NCI-H345 treated with DMSO at 0.1 percent for 48 hours (cell line): ENCODE results near the gene COMMD6.
A peak's percentile ranks its signal among the peaks of the same experiment; 100 is the strongest.
"Not testable (repeated sequence)": the region's sequence is repeated elsewhere in the genome, so short reads cannot be mapped to it uniquely, and the experiment has no call there.

Source experiments
- DNase-seq: peaks from one replicate; lab custom pipeline; 2025; ENCODE audit not compliant: unreplicated experiment; lab: John Stamatoyannopoulos, UW

The COMMD6 gene

DNA sequence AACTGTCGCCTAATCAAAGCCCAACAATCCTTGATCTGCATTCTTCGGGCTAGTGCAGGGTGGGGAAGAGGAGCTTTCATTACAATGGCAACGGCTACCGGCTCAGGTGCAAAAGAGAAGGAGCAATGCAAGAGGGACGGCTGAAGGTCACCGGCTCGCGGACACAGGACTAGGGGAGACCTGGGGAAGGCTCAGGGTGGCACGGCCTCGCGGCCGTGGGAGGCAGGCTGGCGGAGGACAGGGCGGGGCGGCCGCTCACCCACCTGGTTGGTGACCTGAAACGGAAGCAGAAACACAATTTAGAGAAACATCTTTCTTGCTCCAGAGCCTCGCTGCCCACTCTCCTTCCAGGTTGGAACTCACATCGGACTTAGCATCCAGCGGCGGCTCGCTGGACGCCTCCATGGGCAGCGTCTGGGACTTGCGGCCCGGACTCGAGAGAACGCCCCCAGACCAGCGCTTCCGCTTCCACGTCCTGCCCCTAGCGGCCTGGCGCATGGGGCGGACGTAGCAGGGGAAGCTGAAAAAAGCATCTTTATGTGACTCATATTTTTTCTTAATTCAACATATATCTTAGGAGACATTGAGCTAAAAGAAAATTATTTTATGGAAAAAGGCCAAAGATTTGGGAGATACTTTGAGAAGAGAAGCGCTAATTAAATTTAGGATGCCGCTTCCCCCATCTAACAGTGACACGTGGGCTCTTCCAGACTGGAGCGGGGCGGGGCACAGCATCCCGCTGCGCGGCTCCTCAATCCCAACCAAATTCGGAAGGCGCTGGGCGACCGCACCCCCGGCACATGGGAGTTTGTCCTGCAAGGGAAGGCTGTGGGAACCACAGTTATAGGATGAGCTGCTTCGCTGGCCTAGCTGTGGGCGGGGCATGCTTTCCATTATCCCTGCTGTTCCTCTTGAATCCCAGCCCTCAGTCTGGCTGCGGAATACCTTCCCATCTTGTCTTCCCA is at the start of gene COMMD6:
Gene COMMD6, minus strand, starts transcription at position 441 of the 965 bp plus-strand sequence. Its CDS starts 36 bp downstream, at position 405.
- peak; percentile 89 for DNase-seq

- no peak for DNase-seq
Measured at GRCh38 chr13:75585153-75585552, 47.5 kb upstream of the COMMD6 start.

GRCh38 chr13:75583091-75583490 is 45.5 kb upstream of the COMMD6 start:
- no peak for DNase-seq

DNA sequence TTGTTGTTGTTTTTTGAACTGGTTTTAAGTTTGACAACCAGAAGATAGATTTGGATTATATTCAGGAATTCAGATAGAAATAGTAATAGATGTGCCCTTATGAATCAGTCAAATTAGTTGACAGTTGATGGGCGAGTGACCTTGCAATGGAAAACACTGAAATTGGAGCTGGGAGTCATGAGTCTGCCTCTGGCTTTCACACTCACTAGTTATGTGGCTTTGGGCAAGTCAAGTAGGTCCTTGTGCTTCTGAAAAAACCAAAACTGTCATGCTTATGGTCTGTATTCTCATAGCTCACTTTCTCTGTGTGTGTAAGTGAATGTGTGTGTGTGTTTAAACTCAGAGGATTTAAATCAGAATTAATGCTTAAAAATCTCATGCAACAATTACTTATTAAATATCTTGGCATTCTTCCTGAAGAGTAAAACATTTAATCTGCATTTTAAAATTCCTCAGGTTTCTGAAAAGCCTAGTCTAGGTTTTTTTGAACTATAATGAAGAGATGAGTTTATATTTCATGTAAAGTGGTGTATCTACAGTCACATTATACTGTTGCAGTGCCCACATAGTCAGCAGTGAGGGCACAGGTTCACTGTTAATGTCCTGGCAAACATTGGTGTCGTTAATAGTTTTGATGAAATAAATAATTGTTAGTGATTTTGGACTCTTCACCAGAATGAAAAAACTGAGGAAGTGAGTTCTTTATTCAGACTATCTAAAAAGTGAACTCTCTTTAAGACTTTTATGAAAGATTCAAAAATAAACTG is 44.4 kb upstream of the COMMD6 start:
- no peak for DNase-seq

GRCh38 chr13:75579529-75579928 is 41.9 kb upstream of the COMMD6 start:
- no peak for DNase-seq

DNA sequence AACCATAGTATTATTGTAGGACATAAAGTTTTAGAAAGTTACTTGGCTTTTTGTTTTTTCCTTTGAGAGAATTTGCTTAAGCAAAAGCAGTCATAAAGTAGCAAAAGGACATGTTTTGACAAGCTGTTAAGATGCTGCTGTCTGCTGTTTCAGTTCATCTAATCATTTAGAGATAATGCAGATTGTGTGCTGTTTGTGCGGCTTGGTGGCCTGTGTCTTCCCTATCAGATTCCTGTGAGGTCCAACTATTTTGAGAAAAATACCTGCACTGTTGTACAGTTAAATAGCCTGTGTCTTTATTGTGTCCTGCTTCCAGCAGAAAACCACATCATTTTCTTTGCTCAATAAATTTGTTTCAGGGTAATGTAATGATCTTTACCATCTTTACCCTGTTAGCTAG is 31.9 kb upstream of the COMMD6 start:
- no peak for DNase-seq

DNA sequence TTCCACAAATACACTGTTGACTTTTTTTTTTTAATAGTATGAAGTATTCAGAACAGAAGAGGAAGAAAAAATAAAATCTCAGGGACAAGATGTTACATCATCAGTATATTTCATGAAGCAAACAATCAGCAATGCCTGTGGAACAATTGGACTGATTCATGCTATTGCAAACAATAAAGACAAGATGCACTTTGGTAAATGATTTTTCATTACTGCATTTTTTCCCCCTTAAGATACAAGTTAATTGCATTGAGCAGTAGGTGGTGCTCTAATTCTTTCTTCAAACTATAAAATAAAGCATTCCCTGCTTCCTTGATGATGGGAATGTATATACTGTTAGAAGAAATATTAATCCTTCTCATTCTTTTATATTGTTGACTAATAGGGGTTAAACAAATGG is 29.0 kb upstream of the COMMD6 start:
- DNase-seq, result no peak

GRCh38 chr13:75558145-75558840 is 20.7 kb upstream of the COMMD6 start:
- DNase-seq, result no peak

- no peak for DNase-seq
Measured at GRCh38 chr13:75556961-75557360, 19.3 kb upstream of the COMMD6 start.

GRCh38 chr13:75555836-75556235 is 18.2 kb upstream of the COMMD6 start:
- DNase-seq, result no peak

GRCh38 chr13:75554981-75555380 is 17.3 kb upstream of the COMMD6 start:
- no peak for DNase-seq

GRCh38 chr13:75554464-75554863 is 16.8 kb upstream of the COMMD6 start:
- no peak for DNase-seq

DNA sequence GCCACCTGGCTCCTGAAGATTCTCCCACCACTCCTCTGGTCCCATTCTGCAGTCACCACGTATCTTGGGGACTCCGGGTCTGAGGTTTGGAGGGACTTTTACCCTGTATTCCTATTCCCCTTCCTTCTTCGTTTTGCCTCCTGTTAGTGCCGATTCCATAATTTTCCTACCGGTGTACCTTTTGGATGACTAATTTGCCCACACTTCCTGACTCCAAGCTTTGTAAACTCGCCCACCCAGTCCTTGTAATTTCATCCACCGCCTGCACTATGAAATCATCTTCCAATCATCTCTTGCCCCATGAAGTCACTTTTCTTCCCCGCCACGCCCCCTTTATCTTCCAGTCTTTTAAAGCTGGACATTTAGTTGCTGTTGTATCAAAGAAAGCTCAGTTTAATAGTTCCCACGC is 12.5 kb upstream of the COMMD6 start:
- DNase-seq, result no peak

DNA sequence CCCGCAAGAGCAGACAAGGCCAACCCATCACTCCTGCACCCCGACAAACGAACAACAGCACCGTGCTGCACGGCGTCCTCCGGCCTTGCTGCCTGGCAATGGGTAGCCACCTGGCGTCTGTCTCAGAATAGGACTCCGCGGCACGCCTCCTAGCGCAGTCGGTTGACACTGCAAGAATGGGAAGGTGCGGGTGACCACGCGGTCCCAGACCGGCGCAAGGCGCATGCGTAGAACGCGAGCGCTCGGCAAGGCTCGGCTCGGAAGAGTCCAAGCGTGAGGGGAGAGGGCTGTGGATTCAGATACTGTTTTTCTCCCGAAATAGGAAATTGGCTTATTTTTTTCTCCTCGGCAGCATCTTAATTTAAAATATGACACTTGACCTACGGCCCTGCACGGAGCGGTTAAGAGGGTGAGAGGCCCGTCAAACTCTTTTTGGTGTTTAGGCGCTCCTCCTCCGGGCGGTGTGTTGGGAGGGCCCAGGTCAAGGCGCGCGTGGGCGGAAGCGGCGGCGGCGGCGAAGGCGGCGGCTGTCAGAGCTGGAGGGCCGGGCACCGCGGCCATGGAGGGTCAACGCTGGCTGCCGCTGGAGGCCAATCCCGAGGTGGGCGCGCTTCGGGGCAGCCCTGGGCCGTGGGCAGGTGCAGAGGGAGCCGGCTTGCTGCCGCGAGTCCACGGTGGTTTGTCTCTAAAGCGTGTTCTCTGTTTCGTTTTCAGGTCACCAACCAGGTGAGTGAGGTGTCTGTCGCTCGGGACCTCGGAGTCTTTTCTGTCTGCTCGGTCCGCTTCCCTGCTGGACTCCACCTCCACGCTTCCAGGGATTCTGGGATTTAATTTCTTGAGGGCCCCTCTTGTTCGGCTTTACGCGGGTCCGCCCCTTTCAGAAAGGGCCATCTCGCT is 11.9 kb upstream of the COMMD6 start, which contains the start of gene UCHL3:
Gene UCHL3, plus strand, starts transcription at position 530 of the 897 bp plus-strand sequence. Its CDS starts 30 bp downstream, at position 560.
- peak; percentile 91 for DNase-seq

DNA sequence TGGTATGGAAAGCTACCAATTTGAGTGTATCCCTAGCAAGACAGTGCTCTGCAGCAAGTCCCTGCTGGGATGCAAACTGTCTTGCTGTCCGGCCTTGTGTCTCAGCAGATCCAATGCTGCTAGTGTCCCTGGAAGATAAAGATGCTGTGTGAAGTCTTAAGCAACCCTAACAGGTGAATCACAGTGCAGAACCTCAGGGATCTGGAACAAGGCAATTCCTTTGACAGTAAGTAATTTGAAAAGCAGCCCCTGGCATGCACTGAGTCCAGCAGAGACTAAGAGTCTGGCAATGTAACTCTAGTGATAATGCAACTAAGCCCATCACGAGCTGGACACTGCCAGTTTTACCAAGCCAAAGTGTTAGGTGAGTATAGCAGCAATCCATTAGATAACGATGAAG is 10.3 kb upstream of the COMMD6 start:
- DNase-seq, result no peak

DNA sequence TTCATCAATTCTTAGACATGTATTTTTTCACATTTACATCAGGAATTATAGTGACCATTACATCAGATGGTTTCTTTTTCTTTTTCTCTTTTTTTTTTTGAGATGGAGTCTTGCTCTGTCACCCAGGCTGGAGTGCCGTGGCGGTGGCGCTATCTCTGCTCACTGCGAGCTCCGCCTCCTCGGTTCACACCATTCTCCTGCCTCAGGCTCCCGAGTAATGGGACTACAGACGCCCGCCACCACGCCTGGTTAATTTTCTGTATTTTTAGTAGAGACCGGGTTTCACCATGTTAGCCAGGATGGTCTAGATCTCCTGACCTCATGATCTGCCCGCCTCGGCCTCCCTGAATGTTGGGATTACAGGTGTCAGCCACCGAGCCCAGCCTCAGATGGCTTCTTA is 7.7 kb upstream of the COMMD6 start:
- not testable (repeated sequence) for DNase-seq

- no peak for DNase-seq
Measured at GRCh38 chr13:75544681-75545330, 7.2 kb upstream of the COMMD6 start.

DNA sequence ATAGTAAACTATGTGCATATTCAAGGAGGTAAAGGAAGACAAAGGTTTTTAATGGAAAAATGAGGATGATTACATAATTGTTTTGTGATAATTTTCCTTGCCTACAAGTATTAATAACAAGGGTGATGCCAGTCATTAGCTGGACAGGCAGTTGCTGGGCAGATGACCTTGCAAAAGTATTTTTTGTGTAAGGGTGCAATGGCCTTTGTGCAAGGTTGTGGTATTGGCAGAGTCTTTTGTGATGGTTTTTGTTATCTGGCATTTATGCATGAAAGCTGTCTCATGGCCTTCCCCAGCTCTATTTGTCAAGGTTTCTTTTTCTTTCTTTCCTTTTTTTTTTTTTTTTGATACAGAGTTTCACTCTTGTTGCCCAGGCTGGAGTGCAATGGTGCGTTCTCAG is 4.3 kb upstream of the COMMD6 start:
- no peak for DNase-seq

GRCh38 chr13:75541287-75541686 is 3.6 kb upstream of the COMMD6 start:
- DNase-seq, result no peak

- DNase-seq, result no peak
Measured at GRCh38 chr13:75533861-75534260, 3.8 kb downstream of the COMMD6 start.
